ENCODE data around the gene EMD.
"Not testable (repeated sequence)": the region's sequence is repeated elsewhere in the genome, so short reads cannot be mapped to it uniquely, and the experiment has no call there.

Gene EMD

DNA sequence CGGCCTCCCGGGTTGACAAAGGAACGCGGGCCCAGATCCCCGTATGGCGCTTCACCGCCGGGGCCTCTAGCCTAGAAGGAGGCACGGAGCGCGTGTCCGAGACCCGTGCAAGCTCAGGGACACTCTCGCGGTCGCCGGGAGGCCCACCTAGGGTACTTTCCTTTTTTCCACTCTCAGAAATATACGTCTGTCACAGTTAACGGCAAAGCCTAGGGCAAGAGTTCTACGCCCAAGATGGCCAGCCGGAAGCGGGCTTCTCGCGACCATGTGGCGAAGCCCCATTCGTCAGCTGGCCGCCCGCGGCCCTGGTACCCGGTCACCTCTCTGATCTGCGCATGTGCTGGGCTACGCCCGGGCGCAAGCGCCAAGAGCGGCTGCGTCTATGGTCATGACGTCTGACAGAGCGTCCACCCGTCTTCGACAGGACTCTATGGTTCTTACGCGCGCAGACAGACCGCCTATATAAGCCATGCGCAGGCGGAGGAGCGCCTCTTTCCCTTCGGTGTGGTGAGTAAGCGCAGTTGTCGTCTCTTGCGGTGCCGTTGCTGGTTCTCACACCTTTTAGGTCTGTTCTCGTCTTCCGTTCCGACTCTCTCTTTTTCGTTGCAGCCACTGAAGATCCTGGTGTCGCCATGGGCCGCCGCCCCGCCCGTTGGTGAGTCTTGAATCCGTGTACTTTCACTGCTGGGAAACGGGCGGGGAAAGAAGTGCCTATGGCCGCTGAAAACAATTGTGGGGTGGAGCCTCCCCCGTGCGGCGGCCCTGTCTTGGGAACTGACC is 19.0 kb downstream of the EMD start, which contains the start of gene RPL10:
Gene RPL10, plus strand, starts transcription at position 490 of the 780 bp plus-strand sequence. Its CDS starts 143 bp downstream, at position 633.
- no peak for FAIRE-seq

DNA sequence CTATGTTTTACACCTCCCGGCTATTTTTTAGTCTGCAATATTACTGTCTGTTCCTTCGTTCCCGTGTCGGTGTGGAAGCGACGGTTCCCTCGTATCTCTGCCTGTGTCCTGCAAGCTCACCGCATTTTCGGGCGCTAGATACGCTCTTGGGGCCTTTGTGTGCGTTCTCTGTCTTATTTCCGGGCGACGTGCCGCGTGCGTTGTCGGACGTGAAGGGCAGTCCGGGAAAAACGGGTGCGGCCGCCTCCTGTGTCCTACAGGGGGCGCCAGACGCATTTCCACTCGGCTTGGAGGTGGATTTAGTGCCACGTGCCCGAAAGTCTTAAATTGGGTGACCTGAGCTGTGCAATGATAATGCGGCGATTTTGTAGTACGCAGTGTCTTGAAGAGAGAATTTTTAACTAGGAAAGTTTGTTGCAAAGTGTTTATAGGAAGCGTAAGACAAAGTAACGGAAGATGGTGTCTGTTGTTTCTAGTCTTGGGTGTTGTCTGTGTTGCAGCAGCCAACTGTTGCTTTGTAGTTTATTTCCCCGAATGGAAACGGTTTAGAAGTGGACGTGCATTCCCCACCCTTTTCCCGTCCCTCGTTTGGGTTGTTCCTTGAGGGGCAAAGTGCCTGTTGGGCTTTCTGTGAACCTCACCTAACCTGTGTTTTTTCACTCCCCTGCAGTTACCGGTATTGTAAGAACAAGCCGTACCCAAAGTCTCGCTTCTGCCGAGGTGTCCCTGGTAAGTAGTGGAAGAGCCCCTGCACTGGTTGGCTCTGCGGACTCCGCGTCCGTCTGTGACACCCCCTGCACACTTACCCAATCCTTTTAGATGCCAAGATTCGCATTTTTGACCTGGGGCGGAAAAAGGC is 19.8 kb downstream of the EMD start:
- FAIRE-seq = no peak

DNA sequence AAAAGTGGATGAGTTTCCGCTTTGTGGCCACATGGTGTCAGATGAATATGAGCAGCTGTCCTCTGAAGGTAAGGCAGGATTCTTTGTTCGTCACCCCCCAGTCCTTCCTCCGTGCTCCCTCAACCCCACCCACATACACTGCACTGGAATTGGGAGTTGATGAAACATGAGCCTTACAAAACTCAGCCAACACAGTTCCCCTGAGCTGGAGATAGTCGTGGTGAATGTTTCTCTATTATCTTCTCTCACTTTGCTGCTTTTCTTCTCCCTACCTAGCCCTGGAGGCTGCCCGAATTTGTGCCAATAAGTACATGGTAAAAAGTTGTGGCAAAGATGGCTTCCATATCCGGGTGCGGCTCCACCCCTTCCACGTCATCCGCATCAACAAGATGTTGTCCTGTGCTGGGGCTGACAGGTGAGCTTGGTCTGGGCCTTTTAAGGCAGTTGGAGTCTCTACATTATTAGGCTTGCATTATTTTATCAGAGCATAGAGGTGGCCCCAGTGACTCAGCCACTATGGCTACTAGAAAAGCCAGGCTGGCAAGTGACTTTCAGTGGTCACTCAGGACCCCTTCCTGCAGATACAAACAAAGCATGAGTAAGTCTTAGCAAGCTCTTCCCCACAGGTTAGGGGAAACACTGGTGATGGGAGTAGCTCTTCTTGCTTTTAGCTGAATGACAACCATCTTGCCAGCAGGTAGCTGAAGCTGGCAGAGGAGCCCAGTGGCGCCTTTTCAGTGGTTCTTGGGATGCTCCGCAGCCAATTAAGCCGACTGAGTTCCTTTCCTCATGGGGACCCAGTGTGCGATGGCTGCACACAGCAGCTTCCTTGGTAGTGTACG is 20.7 kb downstream of the EMD start:
- FAIRE-seq = no peak

DNA sequence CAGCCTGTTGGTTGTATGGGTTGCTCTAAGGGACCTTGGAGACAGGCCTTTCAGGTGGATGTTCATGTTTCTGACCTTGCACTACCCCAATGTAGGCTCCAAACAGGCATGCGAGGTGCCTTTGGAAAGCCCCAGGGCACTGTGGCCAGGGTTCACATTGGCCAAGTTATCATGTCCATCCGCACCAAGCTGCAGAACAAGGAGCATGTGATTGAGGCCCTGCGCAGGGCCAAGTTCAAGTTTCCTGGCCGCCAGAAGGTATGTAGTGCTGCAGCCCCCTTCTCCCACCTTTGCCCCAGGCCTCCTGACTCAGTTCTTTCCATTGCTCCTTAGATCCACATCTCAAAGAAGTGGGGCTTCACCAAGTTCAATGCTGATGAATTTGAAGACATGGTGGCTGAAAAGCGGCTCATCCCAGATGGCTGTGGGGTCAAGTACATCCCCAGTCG is 21.3 kb downstream of the EMD start:
- not testable (repeated sequence) for FAIRE-seq

DNA sequence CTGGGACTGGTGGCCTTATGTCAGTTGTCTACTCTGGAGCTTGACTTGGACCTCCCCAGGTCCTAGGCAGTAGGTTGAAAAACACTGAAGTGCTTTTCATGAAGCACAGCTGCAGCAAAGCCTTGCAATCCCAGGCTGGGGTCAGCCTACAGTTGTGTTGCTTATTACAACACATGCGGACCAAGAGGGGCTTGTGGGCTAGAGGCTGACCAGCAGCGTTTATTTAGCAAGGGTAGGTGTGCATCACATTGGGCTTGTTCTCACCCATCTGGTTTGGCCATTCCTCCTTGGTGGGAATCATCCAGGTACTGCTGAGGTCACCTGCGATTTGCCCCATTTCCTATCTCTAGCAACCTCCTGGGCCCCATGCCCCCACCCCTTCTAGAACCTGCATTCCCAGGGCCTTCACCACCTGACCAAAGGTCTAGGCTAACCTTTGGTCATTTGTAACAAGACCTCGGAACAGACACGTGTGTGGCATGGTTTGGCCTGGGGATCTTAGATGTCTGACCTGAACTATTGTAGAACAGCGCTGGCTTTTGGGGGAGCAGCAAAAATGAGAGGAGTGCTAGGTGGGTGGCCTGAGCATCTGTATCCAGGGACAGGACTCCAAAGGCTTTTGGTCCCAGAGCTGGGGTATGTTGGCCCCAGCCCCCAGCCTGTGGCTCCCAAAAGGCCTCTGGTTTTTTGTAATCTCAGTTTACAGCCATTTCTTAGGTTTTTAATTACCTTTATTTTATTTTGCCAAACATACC is 22.1 kb downstream of the EMD start:
- no peak for FAIRE-seq

DNA sequence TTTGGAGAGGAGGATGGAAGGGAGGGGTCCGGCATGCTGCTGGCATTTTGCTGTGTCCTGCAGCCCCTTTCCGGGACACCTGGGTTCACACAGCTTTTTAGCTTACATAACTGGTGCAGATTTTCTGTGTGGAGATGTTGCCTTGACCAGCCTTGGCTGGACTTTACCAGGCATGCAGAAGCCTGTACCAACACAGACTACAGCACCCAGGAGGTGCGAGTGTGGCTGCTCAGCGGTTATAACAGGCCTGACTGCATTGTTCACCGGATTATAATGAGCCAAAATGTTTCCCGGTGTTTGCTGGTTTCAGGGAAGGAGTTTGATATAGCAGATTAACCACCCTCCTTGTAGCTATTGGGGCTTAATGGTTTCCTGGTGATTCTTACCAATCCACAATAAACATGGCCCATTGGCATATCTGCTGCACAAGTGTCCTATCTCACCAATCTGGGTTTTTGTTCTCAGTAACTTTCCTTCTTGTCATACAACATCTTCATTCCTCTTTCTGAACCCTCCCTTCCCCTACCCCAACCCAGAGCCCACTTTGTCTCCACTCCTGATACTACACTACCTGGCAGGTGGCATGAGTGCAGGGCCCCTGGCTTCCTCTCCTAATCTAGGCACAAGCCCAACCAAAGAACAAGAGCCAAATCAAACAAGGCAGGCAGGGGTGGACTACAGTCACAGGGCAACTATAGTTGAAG is 23.0 kb downstream of the EMD start:
- no peak for FAIRE-seq

DNA sequence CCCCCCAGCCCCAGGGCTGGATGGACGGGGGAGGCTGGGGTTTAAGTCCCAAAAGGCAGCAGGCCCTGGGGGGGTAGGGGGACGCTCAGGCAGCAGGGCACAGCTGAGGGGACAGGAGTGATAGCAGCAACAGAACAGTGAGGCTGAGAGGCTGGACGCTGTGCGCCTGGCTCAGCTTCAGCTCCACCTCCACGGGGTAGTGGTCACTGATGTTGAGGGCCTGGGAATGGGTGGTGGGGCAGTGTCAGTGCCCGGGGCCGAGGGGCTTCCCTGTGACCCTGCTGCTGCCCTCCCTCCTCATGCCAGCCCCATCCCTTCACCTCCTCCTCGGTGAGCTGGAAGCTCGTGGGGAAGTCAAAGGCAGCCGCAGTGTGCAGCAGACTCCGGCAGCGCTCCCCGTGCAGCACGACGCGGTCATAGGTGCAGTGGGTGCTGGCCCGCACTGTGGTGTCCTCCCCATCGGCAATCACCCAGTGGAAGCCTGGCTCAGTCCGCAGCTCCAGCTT is 23.6 kb downstream of the EMD start:
- FAIRE-seq = no peak

DNA sequence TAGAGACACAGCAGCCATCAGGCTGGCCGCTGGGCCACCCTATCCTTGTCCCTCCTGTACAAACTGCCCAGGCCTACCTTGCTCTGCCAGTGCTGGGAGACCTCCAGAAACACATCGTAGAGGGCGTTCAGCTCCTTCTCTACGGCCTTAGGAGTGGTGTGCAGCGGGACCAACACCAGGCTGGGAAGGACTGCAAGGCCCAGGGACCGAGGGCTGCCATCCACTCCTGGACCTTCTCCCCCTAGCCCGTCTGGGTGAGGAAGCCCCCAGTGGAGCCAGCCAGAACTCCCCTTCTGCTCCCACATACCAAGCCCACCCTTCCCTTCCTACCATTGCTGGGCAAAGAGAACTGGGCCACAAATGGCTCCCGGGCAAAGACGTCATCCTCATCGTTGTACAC is 24.1 kb downstream of the EMD start:
- FAIRE-seq = no peak

DNA sequence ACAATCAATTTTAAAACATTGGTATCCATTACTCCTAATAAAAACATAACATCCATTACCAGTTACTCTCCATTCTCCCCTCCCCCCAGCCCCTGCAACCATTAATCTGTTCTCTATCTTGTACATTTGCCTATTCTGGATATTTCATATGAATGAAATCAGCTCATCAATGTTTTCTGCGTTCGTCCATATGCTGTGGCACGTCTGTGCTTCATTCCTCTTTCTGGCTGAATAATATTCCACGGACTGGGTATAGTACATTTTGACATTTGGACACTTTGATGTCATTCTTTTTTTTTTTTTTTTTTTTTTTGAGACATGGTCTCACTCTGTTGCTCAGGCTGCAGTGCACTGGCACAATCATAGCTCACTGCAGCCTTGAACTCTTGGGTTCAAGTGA is 24.8 kb downstream of the EMD start:
- no peak for FAIRE-seq

DNA sequence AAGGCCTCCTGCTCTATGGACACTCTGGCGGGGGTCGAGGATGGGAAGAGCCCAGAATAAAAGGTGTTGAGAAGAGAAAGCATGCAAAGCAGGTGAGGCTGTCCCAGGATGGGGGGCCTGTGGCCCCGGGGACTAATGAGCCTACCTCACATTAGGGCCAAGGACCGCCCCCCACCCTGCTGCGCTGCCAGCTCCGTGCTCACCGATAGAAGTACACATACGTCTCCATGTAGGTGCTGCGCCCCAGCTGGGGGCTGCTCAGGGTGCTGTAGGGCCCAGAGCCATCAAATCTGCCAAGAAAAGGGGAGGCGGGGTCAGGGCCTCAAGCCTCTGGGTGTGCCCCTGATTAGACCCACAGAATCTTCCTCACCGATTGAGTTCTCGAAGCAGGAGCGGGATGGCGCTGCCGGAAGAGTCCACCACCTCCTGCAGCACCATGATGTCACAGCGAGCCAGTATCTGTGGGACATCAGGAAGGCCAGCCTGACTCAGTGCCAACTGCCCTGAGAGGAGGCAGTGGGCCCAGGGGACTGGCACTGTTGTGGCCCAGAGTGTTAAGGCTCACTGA is 25.6 kb downstream of the EMD start:
- FAIRE-seq = no peak

DNA sequence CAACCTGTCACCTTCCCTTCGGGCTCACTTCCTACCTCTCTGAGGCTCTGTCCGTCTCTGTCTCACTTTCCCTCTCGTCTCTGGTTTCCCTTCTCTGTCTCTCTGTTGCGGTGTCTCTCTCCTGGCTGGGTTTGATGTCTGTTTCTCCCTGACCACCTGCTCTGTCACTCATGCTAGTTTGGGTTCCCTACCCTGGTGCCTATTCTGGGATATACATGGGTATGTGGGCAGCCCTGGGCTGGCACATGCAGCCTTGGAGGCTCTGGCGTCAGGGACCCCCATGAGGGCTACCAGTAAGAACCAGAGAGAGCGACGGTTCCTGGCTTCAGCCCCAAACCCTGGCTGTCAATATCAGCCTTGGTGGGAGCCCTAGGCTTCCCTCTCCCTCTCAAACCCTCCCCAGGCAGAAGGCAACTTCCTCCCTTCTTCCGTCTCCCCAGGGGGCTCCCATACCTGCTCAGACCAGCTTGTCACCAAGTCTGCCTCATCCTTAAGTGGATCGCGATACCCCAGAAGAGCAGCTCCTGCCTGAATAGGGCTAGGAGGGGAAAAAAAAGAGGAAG is 29.6 kb downstream of the EMD start:
- no peak for FAIRE-seq

DNA sequence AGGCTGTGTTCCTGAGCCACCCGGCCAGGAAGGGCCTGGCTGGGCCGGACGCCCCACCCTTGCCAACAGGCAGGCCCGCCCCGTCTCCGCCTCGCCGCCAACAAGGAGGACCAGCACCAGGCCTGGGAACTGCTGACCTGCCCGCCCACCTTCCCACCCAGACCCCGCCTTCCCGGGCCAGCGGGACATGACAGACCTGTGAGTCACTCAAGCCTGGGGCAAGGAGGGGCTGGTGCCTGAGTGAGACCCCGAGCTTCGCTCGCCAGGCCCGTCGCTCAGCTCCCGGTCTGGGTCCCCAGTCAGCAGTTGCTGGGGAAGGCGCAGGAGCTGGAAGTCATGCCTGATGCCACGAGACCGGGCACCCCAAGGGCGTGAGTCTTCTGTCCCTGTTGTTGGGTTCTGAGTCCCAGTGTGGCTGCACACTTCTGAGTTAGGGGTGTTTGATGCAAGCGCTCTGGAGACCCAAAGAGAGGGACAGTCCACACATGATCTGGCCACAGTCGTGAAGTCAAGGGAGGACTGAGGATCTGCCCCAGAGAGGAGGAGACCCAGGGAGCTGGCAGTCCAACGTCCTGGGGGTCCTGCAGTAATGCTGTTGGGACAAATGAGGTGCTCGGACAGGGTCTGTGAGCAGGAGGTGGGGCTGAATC is 30.3 kb downstream of the EMD start, which contains the start of gene DNASE1L1:
Gene DNASE1L1, minus strand, starts transcription at position 33 of the 650 bp plus-strand sequence. CDS start 3,686 bp downstream, outside the sequence.
- FAIRE-seq = no peak

DNA sequence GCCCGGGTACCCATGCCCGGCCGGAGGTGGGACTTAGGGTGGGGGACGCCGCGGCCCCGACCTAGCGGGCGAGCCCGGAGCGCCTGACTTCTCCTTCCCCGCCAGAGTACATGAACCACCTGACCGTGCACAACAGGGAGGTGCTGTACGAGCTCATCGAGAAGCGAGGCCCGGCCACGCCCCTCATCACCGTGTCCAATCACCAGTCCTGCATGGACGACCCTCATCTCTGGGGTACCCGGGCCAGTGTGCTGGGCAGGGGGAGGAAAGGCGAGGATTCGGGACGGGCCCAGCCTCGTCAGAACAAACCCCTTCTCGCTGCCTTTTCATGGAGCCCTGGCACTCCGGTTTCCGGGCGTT is 32.9 kb downstream of the EMD start:
- no peak for FAIRE-seq

DNA sequence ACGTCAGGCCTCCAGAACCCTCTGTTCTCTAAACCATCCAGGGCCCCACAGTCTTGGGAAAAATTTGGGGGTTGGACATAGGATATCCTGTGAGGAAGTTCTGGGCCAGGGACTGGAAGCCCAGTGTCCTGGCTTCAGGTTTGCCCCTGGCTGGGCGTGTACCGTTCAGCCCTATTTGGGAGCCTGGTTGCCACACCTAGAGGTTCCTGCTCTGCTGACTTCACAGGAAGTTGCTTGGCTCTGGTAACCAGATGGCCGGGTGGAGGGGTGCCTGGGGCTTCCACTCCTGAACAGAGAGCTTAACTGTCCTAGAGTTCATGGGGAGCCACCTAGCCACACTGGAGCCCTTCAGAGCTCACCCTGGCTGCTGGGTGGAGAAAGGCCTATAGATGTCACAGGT is 33.4 kb downstream of the EMD start:
- FAIRE-seq = no peak

DNA sequence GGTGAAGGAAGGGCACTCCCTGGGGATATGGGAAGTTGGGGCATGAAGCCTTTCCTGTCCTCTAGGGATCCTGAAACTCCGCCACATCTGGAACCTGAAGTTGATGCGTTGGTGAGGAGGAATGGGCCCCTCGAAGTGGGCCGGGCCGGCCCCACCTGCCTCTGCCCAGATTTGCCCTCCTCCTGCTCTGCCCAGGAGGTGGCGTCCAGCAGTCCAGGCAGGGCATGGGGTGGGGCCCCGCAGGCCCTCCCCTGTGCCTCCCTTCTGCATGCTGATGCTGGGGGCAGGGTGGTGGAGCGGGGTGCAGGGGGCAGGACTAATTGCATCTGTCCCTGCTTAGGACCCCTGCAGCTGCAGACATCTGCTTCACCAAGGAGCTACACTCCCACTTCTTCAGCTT is 34.0 kb downstream of the EMD start:
- no peak for FAIRE-seq

DNA sequence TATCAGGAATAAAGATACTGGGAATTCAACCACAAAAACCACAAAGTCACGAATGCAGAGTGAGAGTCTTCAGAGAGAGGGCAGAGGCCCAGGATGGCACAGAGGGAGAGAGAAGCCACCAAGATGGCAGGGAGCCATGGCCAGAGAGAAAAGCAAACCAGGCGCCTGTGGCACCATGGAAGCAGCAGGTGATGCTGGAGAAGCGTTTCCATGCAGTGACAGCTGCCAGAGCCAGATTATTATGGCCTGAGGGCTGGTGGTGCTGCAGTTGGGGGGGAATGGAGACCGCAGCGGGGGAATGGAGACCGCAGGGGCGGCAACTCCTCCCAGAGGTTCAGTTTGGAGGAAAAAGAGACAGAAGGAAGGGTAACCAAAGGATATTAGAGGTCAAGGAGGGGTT is 38.1 kb downstream of the EMD start:
- FAIRE-seq = no peak

DNA sequence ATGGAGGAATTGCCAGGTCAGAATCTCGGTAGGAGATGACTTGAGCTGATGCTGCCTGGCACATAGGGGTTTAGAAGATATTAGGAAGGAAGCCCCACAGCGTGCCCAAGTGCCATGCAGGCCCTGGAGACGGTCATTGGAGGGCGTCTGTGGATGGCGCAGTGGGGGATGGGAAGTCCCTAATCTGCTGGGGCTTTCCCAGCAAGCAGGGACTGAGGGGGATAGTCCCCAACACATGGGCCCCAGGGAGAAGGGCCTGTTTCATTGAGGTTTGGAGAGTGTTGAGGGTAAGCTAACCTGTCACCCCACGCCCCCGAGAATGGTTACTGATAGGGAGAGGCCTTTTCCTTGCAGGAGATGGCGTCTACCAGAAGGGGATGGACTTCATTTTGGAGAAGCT is 40.1 kb downstream of the EMD start:
- FAIRE-seq = no peak

DNA sequence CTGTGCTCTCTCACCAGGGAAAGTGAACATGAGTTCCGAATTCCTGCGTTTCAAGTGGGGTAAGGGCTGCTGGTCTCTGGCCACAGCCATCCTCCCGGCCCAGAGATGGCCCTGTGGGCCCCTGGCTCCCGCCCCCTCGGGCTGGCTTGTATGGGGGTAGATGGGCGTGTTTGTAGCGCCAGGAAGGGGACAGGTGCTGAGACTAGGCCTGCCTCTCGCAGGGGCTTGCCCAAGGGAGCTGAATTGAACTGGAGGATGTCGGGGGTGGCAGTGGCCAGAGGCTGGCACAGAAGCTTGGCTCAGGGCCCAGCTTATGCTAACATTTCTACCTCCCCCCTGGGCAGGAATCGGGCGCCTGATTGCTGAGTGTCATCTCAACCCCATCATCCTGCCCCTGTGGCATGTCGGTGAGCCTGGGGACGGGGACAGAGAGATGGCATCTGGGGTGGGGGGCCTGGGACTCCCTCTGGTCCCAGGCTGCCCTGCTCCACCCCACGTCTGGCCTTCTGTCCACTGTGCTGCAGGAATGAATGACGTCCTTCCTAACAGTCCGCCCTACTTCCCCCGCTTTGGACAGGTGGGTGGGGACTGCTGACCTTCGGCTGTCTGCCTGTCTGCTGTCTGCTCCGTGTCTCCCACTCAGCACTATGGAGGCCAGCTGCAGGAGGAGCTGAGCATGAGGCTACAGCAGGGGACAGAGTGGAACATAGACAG is 40.8 kb downstream of the EMD start:
- FAIRE-seq = no peak

DNA sequence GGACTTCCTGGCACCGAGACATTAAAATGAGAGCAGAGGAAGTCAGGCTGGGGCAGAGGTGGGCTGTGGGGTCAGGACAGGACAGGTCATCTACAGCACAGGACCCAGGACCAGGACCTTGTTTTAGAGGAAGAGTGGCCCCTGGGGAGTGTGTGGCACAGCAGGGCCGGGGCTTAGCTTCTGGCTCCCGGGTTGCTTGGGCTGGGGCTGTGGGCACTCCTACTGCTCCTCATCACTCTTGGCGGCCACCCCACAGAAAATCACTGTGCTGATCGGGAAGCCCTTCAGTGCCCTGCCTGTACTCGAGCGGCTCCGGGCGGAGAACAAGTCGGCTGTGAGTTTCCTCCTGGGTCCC is 41.3 kb downstream of the EMD start:
- FAIRE-seq = no peak

Data from colon (tissue), 2 donors.